ENCODE results near the gene KRT8. TPM values are rescaled to one million over a fixed set of nuclear protein-coding genes. Genes with fewer than 3 reads are reported as not detected.

KRT8 gene
- total and polyA plus RNA-seq, 2 of the 13 experiments (the other 11 are each of a cell fraction or from before 2014, with no cell fraction given), result 498 to 718 TPM

GRCh38 chr12:52903855-52904508 is 894 bp downstream of the KRT8 start (continued):
- no peak for TF ChIP-seq ZBTB46 (CRISPR knock-in tag; IDR thresholded peaks at IDR 0.05; ENCODE audit: borderline replicate concordance)
- TF ChIP-seq TAF1 (CRISPR knock-in tag; IDR thresholded peaks at IDR 0.05), result 0 out of 2 replicates have a peak, but pooled peaks have one; percentile 22
- TF ChIP-seq TRAFD1 (CRISPR knock-in tag; IDR thresholded peaks at IDR 0.05; ENCODE audit: borderline replicate concordance), result no peak
- TF ChIP-seq ZNF574 (CRISPR knock-in tag; IDR thresholded peaks at IDR 0.05), result peak; percentile 59; the same call in 1 of the 2 replicates
- no peak for TF ChIP-seq FUBP1 (CRISPR knock-in tag; IDR thresholded peaks at IDR 0.05; ENCODE audit: borderline replicate concordance)
- TF ChIP-seq IKZF4 (CRISPR knock-in tag; IDR thresholded peaks at IDR 0.05; ENCODE audit: borderline replicate concordance, low read depth, not compliant biosample characterization), result no peak
- TF ChIP-seq ZBTB14 (CRISPR knock-in tag; IDR thresholded peaks at IDR 0.05), result 0 out of 2 replicates have a peak, but pooled peaks have one; percentile 28
- no peak for TF ChIP-seq ZMAT3 (CRISPR knock-in tag; conservative IDR thresholded peaks at IDR 0.05)
- TF ChIP-seq ZC3H13 (CRISPR knock-in tag; IDR thresholded peaks at IDR 0.05), result 0 out of 2 replicates have a peak, but pooled peaks have one; percentile 18
- peak; percentile 50 to 81; a peak in 3 of 4 replicates for TF ChIP-seq EP300 (IDR thresholded peaks at IDR 0.05; ENCODE audit: low read depth in 2 of 2, low read length in 2 of 2)
- peak; percentile 19; the same call in 1 of the 2 replicates for TF ChIP-seq EP300 (CRISPR knock-in tag; IDR thresholded peaks at IDR 0.05; ENCODE audit: borderline replicate concordance)
- TF ChIP-seq AFF4 (CRISPR knock-in tag; IDR thresholded peaks at IDR 0.05), result peak; percentile 40; the same call in 1 of the 2 replicates
- 0 out of 2 replicates have a peak, but pooled peaks have one; percentile 3 for TF ChIP-seq ZNF263 (CRISPR knock-in tag; IDR thresholded peaks at IDR 0.05)
